ENCODE measurements around the gene RTP1. TPM values are rescaled to one million over a fixed set of nuclear protein-coding genes. Genes with fewer than 3 reads are reported as not detected.

RTP1 gene
- total RNA-seq, 1 experiment from 2014 or later: not detected

DNA sequence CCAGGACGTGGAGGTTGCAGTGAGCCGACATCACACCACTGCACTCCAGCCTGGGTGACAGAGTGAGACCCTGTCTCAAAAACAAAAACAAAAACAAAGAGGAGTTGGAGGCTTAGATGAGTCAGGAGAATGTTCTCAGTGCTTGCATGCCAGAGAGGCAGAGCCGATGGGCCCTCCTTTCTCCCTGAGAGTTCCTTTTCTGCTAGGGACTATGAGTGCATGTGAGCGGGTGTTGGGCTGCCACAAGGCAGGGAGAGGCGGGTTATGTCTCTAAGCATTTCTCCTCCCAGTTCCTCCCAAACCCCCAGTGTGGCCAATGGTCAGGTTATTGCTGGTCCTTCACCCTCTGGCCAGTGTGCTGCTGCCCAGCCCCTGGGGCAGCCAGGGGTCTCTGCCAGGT is 45.1 kb downstream of the RTP1 start:
- DNase-seq (ENCODE audit: low read depth): no peak

DNA sequence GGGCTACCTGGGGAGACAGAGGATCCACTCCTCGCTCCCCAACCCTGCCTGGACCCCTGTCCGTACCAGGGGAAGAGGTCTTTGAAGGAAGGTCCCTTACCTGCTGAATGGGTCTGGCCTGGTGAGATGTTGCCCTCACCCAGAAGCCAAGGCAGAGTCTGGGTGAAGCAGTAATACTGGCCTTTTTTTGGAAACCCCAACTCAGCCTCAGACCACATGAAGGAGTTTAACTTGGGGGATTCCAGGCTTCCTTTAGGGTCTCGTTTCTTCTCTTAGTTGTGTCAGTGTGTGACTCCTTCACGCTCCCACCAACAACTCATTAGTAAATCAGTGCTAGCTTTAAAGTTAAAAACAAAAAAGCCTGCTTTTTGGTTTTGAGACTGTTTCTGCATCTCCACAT is 45.6 kb downstream of the RTP1 start:
- no peak for DNase-seq (ENCODE audit: low read depth)

DNA sequence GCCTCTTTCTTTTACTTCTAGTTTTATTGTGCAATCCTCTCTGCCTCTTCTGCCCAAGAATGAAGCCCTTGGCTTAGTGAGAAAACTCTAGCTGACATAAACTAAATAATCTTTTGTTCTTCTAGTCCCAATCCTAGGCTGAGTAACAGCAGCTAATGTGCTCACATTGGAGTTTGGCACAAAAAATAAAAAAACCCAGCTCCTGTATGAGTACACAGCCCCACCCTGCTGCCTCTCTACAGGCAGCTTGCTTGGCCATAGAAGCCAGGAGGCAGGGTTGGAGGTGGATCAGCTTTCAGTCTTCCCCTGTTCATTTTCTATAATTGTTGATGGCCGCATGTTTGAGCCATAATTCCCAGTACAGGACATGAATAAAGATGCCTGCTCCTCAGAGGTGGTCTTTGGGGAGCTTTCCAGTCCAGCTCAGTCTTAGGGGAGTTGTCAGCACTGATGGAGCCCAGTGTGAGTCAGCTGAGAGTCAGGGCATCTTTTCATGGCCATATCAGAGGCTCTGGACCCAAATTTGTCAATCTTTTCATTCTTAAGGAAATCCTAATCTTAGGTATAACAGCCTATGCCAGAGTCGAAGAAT is 46.7 kb downstream of the RTP1 start:
- DNase-seq (ENCODE audit: low read depth): no peak

DNA sequence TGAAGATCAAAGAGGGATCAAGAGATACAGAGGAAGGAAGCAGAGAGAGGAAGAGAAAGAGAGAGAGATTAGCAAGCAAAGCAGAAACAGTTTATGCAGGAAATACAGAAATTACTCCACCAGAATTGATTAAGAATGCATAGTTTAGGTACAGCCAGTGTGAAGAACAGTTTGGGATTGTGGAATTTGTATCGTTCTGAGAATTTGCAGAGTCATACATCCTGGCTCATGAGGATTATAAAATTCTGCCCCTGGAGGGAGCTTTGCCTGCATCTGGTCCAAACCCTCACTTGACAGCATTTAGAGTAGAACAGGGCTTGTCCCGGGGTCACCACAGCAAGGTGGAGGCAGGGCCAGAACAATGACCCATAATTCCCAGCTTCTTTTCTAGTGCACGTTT is 50.1 kb downstream of the RTP1 start:
- no peak for DNase-seq (ENCODE audit: low read depth)

Other genes starting within 250 kb of the RTP1 start
- gene RPL39L, start 58.0 kb upstream of the RTP1 start, total RNA-seq (2014; rRNA removed): 11.9 and 23.9 TPM in 2 replicates
- not detected in 2 replicates for gene MASP1, start 94.3 kb downstream of the RTP1 start, total RNA-seq (2014; rRNA removed)
- gene RTP4, start 170.9 kb downstream of the RTP1 start, total RNA-seq (2014; rRNA removed): not detected in 2 replicates